ENCODE data around the gene OPRM1.
"Not testable (repeated sequence)": the region's sequence is repeated elsewhere in the genome, so short reads cannot be mapped to it uniquely, and the experiment has no call there.

The OPRM1 gene

DNA sequence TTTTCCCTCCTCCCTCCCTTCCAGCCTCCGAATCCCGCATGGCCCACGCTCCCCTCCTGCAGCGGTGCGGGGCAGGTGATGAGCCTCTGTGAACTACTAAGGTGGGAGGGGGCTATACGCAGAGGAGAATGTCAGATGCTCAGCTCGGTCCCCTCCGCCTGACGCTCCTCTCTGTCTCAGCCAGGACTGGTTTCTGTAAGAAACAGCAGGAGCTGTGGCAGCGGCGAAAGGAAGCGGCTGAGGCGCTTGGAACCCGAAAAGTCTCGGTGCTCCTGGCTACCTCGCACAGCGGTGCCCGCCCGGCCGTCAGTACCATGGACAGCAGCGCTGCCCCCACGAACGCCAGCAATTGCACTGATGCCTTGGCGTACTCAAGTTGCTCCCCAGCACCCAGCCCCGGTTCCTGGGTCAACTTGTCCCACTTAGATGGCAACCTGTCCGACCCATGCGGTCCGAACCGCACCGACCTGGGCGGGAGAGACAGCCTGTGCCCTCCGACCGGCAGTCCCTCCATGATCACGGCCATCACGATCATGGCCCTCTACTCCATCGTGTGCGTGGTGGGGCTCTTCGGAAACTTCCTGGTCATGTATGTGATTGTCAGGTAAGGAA is at the start of gene OPRM1:
Gene OPRM1 (plus strand): TSS at position 10 of the 612 bp plus-strand sequence. CDS start 305 bp downstream, at position 315.
- DNase-seq, result no peak

DNA sequence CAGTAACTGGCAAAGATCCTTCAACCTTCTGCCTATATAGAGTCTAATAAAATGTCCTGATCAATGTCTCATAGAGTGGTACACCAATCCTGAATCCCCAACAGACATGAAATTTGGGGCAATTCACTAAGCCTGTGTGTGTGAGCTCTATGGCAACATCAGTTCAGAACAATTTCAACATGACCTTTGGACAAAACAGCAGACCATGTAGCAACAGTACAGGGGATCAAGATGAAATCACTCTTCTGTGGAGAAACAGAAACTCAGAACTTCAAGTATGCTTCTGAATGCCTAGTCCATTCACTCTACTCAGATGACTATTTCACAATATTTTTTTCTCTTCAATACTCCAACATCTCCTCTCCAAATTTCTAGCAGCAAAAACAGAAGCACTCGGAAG is 49.1 kb upstream of the OPRM1 start:
- no peak for DNase-seq

GRCh38 chr6:153994004-153994403 is 45.0 kb upstream of the OPRM1 start:
- no peak for DNase-seq

GRCh38 chr6:153994811-153995210 is 44.2 kb upstream of the OPRM1 start:
- no peak for DNase-seq

DNA sequence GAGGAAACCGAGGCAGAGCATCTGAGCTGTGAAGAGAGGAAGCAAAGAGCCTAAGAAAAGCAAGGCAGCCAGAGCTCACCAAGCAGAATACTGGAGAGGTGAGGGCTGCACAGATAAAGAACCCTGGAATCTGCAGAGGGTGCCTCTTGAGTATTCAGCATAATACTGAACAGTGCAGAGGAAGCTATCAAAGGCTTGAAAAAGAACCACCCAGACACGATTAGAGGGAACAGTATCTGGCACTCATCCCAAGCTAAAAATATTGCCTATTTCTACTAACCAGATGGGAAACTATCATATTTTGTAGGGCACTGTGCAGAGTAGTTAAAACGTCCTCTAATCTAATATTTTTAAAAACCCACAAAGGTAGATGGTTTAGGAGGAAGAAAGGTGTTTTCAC is 41.8 kb upstream of the OPRM1 start:
- no peak for DNase-seq

DNA sequence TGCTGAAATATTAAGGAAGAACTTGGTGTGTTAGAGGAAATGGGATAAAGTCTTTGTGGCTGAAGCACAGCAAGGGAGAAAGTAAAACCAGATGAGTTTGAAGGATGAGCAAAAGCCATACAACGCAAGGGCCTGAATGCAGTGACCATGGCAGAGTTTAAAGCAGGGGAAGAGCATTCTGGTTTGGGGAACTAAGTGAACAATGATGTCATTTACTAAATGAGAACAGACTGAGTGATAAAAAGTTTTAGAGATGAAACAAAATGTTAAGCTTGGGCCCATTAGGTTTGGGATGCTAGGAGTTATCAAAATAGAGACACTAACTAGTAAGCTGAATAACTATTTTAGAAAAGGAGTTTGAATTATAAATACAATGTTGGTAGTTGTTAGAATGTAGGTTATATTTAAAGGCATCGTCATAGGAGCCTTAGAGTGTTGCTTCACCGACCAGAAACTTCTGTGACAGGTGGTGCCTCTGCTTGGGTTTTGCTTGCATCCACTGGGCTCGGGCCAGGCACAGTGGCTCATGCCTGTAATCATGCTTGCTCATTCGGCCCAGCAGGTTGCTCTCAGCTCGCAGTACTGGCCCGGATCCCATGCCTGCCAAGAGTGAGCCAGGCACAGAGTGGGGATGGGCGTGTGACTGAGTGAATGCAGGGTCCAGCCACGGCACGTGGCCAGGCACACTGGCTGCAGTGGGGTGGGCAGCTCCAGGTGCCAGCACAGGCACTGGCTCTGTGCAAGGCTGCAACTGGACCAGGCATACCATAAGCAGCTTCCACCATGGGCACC is 37.4 kb upstream of the OPRM1 start:
- DNase-seq, result no peak

DNA sequence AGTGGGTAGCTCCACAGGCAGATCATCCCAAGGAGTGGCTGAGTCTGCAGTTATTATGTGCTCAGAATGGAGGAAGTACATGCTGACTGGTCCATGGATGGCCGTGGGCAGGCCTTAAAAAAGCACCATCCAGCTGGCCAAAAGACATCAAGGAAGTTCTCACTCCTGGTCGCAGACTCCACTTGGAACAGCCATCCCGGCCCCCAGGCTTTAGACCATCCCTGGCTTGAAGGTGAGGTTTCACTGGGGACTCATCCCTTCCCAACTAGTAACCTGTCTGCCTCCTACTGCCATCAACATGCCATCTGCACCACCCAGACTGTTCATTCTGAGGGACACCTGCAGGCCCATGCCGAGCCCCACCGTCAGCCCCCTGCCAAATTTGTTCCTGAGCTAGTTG is 36.1 kb upstream of the OPRM1 start:
- no peak for DNase-seq

DNA sequence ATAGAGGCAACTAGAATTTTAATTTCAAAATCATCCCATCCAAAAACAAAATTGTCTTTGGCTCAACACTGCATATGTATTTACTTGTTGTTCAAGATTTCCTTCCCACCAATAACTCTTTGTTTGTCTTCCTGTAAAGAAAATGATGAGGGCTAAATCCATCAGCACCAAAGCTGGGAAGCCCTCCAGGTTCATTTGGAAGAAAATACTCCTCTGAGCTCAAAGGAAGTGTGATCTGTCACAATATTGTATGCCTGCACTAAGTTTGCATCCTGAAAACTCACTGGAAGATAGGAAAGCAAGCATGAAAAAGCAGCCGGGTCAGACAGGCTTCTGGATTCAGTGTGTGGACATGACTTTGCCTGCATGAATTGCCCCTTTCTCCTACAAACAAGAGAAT is 28.7 kb upstream of the OPRM1 start:
- no peak for DNase-seq

GRCh38 chr6:154012852-154013251 is 26.2 kb upstream of the OPRM1 start:
- DNase-seq, result no peak

- DNase-seq, result no peak
Measured at GRCh38 chr6:154017786-154018185, 21.3 kb upstream of the OPRM1 start.

DNA sequence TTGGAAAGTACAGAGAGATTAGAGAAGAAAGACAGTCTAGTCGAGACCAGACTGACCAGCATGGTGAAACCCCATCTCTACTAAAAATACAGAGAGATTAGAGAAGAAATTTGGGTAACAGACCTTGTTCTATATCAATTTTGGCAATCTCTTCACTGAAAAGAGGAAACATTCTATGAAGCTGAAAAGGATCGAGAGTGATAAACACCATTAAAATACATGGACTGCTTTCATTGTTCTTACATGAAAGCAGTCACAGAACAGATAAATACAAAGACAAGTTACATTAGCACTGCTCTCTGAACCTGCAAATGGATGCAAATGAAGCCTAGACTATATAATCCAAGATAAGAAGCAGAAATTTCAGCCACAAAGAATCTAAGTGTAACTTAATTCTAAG is 8.4 kb upstream of the OPRM1 start:
- DNase-seq, result no peak

GRCh38 chr6:154041001-154041400 is 2.0 kb downstream of the OPRM1 start:
- no peak for DNase-seq

- DNase-seq, result no peak
Measured at GRCh38 chr6:154053141-154053540, 14.1 kb downstream of the OPRM1 start.

DNA sequence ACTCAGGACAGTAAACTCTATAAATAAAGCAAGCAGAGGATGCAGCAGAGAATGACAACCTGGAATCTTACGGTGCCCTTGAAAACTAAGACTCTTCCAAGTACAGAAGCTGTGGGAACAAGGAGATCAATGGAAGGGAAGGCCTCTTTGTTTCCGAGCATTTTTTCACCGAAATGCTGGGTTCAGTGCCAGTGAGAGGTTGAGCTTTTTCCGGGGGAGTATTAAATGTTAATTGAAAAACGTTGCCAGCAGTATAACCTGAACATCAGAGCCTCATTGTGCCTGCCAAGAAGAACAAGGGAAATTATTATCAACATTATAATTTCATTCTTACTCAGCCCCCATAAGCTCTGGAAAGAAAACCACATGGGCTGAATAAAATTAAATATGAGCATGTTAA is 17.5 kb downstream of the OPRM1 start:
- no peak for DNase-seq

GRCh38 chr6:154057098-154057497 is 18.1 kb downstream of the OPRM1 start:
- DNase-seq, result no peak

DNA sequence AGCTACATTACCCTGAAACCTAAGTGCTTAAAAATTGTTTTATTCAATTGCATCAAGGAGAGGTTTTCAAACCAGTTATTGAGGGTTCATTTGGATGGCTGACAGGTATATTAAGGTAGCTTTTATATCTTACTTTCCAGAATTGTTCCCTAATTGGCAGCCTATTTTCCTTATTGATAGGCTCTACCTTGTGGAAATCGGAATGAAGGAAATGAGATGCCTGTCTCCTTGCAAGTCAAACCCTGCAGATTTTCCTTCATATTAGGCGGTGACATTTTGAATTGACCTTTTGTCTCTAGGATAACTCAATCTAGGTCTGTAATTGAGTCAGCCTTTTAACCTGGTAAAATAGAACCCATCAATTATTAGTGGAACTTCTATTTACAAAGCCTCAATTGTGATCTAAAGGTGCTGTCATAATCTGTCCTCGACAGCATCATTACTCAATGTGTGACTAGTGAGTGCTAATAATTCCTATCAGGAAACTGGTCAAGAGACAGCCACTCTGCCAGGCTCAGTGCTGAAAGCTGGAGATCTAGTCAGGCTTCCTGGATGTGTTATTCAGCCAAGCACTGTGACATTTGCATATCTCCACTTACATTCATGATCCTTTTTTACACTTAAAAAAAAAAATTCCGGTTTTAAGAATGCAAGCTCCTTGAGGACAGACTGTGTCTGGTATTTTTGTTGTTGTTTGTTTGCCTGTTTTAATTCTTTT is 20.1 kb downstream of the OPRM1 start:
- DNase-seq, result no peak

GRCh38 chr6:154060076-154060475 is 21.0 kb downstream of the OPRM1 start:
- DNase-seq, result no peak

GRCh38 chr6:154070041-154070440 is 31.0 kb downstream of the OPRM1 start:
- DNase-seq, result no peak

DNA sequence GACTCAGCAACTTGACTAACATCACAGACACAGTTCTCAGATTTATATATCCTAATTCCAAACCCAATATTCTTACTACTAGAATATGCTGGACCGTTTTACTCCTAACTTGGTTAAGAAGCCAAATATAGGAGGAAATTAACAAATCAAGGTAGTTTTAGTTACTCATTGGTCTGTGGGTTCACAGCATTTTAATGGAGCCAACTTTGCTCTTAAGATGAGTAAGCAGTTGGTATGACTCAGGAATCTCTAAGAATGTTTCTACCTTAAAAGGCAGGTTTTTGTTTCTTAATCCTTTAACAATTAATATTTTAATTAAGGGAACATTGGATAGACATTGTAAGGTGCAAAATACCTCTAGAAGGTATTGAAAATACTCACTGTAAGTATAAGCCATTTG is 31.6 kb downstream of the OPRM1 start:
- no peak for DNase-seq

DNA sequence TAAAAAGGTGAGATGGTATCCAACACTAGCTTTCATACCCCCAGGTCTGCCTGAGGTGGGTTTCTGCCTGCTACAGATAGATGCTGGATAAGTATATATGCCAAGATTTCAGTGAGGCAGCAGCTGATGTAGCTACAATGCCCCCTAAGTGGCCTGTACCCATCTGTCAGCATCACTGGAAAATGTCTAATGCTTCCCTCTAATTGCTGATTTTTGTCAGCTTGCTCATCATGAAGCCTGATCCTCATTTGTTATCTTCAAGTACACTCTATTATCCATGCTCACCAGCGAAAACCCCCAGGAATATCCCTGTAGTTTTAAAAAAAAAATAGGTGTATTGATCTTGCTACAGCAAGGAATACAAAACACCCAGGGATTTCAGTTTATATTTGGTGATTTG is 32.2 kb downstream of the OPRM1 start:
- no peak for DNase-seq

DNA sequence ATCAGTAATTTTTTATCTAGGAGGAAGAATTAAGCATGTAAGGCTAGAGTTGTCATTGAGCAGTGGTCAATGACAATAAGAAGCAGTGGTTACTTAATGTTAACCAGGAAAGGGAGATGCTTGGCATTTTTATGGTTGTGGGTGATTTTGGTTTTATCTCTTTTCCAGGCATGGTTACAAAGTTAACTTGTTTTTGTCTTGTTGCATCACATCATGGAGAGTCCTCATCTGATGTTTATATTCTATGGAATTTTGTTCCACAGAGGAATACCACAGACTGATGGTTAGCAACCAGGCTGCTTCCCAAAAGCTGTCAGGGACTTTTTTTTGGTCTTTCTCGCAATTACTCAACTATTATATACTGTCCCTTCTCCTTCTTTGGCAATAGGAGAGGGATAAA is 32.7 kb downstream of the OPRM1 start:
- DNase-seq, result no peak

- DNase-seq, result not testable (repeated sequence)
Measured at GRCh38 chr6:154078596-154078995, 39.6 kb downstream of the OPRM1 start.

- DNase-seq, result no peak
Measured at GRCh38 chr6:154080461-154081189, 41.6 kb downstream of the OPRM1 start.

All from NCI-H1417 treated with DMSO at 0.1 percent for 48 hours (cell line).